NCI-H524 (cell line): ENCODE results near the gene C11orf58.

Source experiments
- DNase-seq, 2 experiments: peaks; one replicate each; lab custom pipeline; 2025; lab: John Stamatoyannopoulos, UW

C11orf58 gene

DNA sequence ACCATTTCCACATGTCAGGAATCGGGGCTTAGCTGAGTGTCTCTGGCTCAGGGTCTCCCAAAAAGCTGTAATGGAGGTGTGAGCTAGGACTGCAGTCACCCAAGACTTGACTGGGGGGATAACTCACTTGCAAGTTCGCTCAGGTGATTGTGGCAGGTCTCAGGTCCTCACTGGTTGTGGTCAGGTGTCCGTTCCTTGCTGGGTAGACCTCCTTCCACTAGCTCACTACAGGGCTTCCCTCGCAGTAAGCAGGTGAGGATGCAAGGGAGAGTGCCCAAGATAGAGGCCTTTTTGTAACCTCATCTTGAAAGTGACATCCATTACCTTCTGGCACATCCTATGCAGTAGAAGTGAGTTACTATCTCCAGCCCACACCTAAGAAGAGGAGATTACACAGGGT, 29.5 kb downstream of the C11orf58 start:
- DNase-seq = no peak

DNA sequence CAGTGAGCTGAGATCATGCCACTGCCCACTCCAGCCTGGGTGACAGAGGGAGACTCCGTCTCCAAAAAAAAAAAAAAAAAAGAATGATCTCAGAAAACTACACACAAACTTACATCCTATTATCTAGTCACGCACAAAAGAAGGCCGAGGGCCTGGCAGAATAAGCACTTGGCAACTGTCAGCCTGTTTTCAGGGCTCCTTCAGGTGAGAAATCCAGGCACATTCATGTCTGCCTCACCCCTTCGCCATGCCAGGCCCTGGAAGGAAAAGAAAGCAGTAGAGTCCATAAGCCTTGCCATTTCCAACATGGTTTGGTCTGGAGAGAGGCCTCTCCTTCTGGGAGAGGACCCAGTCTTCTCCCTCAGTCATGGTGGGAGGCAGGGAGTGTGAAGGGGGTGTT, 30.9 kb downstream of the C11orf58 start:
- DNase-seq = no peak

DNA sequence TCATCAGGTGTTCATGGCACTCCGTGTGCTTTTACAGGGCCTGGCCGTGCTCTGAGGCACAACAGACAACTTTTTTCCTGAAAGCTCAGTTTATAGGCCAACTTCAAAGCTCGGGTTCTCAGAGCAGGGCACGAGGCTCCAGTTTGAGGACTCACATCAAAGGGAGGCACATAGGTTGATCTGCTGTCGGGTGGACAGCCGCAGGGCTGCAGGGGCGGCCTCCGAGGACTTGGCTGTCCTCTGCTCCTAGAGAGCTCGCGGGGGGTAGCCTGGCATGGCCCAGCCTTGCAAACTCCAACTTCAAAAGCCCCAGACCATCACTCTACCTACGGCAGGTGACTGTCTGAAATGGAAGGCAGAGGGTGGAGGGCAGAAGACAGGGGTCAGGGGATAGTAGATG, 31.6 kb downstream of the C11orf58 start:
- DNase-seq = no peak

DNA sequence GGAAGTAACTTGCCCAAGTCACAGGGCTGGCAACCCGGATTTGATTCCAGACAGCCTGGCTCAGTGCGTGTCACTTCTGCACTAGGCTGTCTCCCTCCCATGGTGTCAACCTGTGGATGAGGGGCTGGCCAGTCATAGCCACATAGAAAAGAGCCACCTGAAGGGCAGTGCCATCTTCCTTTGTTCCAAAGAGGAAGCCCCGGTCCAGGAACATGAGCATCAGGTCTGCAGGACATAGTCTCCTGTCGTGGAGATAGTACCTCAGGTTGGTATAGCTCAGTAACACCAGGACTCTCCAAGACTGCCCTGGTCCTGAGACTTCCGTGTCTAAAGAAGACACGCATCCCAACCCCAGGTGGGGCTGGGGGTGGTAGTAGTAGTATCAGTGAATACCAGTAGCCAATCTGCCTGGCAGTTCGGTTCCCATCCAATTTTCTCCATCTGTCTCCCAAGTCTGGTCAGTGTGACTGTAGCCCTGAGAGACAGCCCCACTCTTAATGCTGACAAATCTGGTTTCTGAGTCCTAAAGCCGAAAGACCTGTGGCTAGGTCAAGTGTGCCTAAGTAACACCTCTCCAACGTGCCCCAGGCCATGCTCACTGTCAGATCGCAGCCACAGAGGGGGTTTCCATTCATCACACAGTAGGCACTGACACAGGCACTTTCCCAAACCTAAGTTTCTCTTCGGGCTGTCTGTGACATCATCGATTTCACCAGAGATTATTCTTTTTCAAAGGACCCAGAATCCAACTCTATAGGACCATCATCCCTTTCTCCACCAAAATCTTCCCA, 33.1 kb downstream of the C11orf58 start:
- DNase-seq = no peak

DNA sequence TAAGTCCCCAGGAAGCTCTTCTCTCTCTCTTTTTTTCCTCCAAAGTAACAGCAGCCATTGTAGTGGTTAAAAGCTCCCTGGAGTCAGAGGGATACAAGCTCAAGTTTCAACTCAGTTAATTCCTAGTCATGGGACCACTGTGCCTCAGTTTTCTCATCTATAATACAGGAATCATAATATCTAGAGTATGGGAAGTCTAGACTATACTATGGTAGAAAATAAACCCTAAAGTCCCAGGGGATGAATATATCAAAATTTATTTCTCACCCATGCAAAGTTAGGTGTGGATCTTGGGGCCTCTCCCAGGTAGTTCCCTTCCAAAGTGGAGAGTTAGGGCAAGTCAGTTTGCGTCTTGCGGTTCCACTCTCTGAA, 33.7 kb downstream of the C11orf58 start:
- DNase-seq = no peak

DNA sequence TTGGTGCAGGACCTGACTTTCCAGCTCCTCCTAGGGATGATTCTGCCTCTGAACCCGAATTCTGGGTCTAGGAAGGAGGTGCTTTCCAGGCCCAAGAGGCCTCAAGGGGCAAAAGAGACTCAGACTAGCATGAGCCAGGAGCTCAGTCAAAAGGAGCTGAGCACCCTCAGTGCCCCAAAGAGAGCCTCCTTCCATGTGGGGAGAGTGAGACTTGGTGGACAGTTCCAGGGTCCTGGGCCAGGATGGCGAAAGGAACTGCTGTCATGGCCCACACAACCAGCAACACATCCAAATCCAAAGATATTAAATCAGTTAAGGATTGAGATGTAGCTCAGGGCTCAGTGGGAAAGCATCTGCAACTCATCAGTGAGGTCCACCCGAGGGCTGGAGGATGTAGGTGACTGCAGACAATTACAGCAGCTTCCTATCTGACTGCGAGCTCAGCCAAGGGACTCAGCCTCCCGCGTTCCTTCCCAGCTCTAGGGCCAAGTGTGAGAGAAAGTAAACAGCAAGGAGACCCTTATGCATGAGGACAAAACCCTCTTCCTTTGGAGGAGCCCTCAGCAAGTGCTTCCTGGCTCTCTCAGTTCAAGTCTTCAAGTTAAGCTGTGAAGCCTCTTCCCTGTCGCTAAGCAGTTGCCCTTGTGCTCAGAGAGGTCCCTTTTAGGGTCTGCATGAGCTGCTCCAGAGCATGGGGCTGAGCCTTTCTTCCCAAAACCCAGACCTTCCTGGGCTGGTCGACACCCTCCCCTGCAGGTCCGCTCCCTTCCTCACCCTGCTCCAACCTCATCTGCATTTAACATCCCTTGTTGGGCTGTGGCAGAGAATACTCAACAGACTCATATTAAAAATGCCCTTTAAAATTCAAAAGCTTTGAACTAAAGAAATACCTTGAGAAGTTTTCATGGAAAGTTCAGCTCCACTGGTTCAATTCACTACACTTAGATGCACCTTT, 35.8 kb downstream of the C11orf58 start:
- no peak for DNase-seq

DNA sequence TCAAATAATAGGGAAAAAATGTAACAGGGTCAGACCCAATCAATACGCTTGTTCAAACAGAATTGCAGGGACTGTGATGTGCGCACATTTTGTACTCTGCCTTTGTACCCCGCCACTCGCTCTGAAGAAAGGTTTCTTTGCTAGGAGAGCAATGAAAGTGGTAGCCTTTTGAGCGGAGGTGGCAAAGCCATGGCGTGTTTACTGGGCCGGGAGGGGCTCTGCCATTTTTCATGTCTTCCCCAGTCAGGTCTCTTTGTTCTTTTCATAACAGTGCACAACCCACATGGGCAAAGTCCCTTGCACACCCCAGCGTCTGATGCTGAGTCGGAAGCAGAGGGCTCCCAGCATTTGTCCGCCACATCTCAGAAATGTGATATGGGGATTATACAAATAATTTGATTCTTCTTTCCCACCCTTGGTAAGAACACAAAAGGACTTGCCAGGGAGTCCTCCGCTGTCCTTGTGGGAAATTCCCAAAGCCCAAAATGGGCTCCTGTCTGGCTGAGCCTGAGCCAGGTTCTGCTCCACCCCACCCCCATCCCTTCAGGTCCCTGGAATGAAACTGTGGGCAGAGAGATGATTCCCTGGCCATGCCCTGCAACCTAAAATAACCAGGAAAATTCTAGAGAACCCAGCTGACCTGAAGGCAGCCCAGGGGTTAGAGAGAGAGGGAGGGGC, 36.6 kb downstream of the C11orf58 start:
- no peak for DNase-seq

DNA sequence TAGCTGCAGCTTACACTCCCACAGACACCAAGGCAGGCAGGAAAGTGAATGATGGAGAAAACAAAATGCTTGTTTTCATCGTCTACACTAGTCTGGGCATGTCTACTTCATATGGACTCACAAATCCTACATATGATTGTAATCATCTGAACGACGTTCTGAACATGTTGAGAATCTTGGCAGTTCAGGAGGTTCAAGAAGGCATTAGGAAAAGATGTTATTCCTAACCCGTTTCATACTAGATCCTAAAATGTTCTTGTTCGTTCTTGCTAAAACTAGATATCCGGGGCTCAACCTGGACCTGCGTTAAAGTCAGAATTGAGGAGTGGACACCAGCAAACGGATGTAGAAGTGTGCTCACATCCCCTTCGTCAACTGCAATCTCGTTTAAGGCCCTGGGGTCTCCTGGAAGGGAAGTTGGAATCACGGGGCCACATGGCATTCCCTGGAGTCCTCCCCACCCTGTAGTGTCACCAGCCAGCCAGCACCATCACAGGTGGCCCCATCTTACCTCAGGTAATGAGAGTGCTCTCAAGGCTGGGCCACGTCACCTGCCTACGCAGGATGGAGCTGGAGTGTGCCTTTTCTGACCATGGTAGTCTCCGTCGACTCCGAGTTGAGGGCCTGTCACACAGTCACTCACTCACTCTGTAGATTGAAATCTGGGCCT, 37.3 kb downstream of the C11orf58 start:
- no peak for DNase-seq

DNA sequence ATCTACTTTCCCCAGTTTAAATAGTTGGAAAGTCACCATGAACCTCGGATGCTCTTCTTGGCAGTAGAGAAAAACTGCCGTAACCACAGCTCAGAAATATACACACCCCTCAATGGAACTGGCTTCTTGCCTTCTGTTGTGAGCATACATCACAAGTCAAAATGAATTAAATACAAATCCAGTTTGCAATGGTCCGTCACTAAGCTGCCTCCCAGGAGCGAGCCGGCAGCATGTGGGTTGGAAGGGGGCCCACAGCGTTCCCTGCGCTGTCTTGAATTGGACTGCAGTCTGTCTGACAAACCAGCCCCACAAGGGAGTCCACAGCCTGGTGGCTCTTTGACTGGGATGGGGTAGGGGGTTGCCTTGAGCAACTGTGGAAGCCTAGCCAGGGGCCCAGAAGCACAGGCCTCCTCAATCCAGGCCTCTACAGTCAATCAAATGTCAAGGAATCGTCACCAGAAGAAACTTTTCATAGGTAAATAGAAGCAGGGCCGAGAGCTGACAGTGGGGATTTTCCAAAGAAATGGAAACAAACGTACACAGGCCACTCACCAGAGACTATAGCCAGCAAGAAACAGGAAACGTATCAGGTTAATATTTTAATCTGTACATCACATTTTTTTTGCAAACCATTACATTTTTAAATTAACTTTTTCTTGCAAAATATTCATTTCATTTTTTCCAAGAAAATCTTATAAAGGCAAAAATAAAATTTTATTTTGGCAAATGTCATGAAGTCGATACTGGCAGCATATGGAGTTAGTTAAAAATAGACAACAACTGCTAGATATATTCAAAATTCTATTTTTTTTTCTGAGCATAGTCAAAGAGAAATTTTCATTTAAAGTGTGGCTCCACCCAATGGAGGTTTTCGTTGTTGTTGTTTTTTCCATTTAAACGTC, 38.5 kb downstream of the C11orf58 start:
- DNase-seq = no peak

DNA sequence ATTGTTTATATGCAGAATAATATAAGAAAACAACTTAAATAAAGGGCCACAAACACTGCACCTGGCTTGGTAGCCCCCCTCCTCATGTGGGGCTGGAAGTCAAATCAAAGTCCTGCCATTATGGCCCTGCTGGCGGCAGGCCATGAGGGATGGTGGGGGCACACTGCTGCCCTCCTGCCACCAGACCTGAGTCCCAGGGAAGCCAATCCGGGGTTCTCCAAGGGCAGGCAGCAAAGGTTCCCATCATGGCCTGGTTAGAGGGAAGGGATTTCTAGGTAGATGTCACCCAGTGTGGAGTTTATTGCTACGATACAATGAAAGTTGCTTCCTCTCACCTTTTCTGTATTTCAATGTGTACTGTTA, 39.1 kb downstream of the C11orf58 start:
- DNase-seq = no peak

DNA sequence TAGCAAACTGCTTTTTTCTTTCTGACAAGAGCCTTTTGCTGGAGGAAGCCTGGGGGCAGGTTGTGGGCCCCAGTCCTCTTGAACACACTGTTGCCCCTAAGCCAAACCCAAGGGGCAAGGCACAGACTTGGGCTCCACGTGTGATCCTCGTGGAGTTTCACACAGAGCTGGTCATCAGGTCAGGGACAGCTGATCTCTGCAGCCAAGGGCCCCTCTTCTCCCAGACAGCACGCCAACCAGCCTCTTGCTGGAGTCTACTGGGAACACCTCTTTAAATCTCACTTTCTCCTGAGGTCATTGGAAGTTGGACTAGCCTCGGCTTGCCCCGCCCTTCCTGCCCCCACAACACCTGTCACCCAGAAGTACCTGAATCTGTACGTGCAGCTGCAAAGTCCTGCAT, 39.8 kb downstream of the C11orf58 start:
- DNase-seq = no peak

DNA sequence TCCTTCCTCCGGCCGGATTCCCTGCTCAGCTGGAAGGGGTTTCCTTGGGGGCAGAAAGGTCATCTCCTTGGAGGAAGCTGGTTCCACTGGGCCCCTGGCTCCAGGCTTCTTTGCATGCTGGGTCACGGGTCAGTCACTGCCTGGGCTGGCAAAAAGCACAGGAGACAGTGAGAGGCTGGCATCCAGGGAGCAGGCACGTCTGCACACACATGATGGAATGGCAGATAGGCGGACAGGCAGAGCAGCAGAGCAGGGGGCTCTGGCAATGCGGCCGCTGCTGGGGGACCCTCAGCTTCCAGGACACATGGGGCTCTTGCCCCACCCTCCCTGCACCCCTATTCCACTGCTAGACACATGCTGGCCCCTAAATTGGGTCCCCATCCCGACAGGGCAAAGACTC, 40.4 kb downstream of the C11orf58 start:
- DNase-seq = no peak

DNA sequence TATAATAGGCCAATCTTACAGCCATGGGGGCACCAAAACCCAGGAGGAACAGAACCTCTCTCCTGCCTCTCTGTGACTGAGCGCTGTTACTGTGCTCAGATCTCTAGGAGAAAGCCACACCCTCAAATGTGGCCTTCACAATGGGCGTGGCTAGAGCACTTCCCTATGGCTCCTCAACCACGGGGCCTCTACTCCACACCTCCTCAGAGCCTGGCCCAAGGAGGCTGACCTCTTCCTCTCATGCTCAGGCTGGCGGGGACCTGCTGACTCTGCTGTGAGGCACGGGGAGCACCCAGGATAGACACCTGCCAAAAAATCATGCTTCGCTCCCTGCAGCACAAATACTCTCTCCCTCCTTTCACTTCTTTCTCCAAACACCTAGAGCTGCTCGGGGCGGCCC, 41.0 kb downstream of the C11orf58 start:
- no peak for DNase-seq

DNA sequence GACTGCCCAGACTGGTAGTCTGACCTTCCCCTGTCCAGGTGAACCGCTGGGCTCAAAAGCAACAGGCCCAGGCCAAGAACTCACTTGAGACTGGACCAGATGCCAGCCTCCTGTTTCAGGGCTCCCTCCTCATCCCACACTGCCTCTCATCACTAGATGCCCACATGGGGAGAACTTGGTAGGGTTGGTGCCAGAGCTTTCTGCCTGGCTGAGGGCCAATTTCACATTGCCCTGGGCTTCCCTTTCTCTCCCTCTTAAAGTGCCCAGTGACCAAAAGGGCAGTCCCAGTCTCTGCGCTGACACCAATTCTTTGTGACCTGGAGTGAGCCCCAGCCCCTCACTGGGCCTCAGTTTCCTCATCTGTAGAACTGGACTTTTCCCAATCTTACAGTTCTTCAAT, 41.7 kb downstream of the C11orf58 start:
- no peak for DNase-seq

DNA sequence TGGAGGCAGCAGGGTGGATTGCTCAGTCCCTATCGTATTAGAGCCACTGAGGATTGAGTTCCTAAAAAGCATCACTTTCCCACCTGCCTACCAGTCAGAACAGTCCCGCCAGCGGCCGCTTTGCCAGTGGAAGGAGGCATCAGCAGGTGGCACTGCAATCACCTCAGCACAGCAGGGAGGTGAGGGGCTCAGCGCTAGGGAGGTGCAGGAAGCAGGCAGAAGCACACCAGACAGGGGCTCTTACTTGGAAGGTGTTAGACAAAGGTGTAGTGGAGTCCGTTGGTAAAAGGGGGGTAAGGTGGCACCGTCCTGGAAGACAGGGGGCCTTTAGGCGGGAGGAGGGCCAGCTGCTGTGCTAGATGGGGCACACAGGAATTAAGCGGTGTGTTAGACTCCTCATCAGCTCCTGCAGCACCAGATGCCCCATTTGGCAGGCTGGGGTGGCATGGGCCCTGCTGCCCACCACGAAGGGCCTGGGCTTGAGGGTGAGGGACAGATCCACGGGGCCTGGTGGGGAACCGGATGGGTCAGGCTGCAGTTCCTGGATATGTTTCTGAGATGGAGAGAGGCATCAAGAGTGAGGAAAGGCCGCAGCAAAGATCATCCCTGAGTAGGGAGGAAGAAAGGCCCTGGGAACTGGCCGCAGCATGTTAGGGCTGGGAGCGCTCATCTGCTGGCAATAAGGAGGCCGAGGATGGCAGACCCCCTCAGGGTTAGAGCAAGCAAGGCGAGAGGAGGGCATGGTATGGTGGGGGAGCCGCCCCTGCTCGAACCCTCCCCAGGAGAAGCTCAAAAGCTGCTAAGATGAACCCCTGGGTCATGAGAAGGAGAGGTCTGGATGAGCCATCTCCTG, 42.5 kb downstream of the C11orf58 start:
- no peak for DNase-seq

DNA sequence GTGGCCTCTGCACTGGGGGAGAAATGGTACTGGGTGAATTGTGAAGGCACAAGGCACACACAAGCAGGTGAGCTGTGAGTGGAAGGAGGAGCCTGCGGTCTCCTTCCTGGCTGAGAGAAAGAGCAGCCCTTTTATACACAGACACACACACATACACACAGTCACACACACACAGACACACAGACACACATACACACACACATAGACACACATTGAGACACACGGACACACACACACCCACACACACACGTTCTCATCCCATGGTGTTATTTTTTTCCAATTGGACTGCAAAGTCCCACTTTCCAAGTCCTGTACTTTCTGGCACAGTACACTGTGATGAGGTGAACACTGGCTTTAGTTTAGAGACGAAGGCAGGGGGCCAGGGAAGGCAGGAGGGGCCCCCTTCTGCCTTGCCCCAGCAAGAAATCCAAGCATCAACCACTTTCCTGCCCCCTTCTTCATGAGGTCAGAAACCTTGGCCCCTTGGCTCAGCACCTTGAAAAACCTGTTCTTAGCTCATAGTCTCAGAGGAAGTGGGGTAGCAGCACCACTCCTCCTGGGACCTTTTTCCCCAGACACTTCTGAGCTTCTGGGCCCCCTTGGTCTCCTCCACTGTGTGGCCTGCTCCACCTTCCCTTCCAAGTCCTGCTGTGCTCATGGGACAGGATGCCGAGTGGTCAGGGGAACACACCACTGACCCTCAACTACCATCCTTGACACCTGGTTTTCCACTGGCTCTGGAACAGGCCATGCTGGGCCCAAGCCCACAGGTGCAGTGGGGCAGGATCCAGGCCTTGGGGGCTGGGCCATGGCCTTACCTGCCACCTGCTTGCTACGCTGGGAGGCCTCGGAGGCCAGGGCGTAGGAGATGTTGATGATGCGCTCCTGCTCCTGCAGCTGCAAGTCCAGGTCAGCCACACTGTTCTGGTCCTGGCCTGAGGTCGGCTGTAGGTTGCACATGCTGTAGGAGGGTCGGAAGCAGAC, 43.8 kb downstream of the C11orf58 start:
- no peak for DNase-seq

DNA sequence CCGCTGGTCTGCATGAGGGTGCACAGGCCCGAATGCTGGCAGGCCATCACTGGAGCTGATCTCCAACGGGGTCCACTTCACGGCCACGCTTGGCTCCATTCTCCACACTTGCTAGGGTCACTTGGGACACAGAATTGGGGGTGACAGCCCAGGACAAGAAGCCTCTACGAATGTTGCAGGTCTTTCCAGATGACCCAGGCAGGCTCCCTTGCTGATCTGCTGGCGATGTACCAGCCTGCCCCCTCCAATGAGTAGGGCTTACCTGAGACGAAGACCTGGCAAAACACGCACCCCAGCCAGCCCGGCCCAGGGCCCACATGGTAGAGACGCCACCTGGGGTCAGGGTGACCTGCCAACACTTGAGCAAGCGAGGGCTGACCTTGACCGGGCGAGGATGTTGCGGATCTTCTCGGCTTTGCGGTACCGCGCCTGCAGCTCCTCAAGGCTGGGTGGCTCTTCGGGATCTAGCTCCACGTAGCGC, 44.9 kb downstream of the C11orf58 start:
- no peak for DNase-seq

DNA sequence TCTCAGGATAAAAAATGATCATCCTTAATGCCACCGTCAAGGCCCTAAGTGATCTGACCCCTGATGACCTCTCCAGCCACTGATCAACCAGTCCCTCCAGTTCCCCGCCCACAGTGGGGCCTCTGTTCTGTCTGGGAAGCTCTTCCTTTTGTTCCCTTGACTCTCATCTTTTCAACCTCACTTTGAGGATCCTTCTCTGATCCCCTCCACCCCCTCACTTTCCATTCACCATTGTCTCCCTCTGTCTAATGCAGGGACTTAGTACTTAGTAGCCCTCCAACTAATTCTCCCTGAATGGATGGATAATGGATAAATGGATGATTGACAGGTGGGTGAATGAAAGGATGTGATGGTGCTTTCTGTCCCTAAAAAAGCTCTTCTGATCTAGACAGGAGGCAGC, 45.6 kb downstream of the C11orf58 start:
- DNase-seq = no peak

DNA sequence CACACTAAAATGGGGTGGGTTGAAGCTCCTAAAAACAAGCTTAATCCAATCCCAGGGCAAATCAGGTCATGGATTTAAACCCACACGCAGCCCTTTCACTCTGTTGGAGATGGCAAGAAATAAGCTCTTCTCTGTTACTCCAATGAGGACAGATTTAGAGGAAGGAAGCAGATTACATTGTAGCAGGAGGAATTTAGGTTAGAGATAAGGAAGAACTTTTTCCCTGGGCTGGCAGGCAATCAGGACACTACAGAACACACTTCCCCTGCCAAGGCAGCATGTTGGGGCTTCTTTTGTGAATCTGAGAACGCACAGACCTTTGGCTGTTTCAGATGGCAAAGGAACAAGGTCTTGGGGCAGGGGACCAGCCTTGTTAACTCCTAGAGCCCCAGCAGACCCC, 46.2 kb downstream of the C11orf58 start:
- DNase-seq = no peak
